Parathyroid adenoma (tissue), 2 donors: ENCODE data around the gene PML.
"Not testable (repeated sequence)": the region's sequence is repeated elsewhere in the genome, so short reads cannot be mapped to it uniquely, and the experiment has no call there.

Experiments
- H2AFZ ChIP-seq: fragments of 300-600 bp; sonication (generic); one replicate; pipeline ENCODE4 v1.7.0; 2017; ENCODE audit warnings: antibody characterized with exemption, mild to moderate bottlenecking
- H3K27ac ChIP-seq: fragments of 300-600 bp; sonication (generic); one replicate; pipeline ENCODE4 v1.7.0; 2017
- H3K27me3 ChIP-seq: fragments of 300-600 bp; sonication (generic); one replicate; pipeline ENCODE4 v1.7.0; 2017; ENCODE audit warnings: low read length; ENCODE audit not compliant: control insufficient read depth, insufficient read depth
- H3K36me3 ChIP-seq: fragments of 300-600 bp; sonication (generic); one replicate; pipeline ENCODE4 v1.7.0; 2017; ENCODE audit warnings: low read length; ENCODE audit not compliant: control insufficient read depth, insufficient read depth
- H3K4me1 ChIP-seq: fragments of 300-600 bp; sonication (generic); one replicate; pipeline ENCODE4 v1.7.0; 2017; ENCODE audit warnings: control low read depth
- H3K4me2 ChIP-seq: fragments of 300-600 bp; sonication (generic); one replicate; pipeline ENCODE4 v1.7.0; 2017; ENCODE audit warnings: low read length
- H3K4me3 ChIP-seq: fragments of 300-600 bp; sonication (generic); one replicate; pipeline ENCODE4 v1.7.0; 2017; ENCODE audit warnings: low read depth, low read length
- H3K79me2 ChIP-seq: fragments of 300-600 bp; sonication (generic); one replicate; pipeline ENCODE4 v1.7.0; 2017; ENCODE audit warnings: control low read depth
- H3K9ac ChIP-seq: fragments of 300-600 bp; sonication (generic); one replicate; pipeline ENCODE4 v1.7.0; 2017; ENCODE audit warnings: mild to moderate bottlenecking
- H3K9me3 ChIP-seq: fragments of 300-600 bp; sonication (generic); one replicate; pipeline ENCODE4 v1.7.0; 2017; ENCODE audit warnings: low read length; ENCODE audit not compliant: control insufficient read depth
- CTCF ChIP-seq: fragments of 300-600 bp; sonication (generic); IDR thresholded peaks from one replicate; pipeline ENCODE4 v1.7.0; 2017; ENCODE audit warnings: antibody characterized with exemption, mild to moderate bottlenecking
- donor health status: primary hyperparathyroidism.

PML gene

DNA sequence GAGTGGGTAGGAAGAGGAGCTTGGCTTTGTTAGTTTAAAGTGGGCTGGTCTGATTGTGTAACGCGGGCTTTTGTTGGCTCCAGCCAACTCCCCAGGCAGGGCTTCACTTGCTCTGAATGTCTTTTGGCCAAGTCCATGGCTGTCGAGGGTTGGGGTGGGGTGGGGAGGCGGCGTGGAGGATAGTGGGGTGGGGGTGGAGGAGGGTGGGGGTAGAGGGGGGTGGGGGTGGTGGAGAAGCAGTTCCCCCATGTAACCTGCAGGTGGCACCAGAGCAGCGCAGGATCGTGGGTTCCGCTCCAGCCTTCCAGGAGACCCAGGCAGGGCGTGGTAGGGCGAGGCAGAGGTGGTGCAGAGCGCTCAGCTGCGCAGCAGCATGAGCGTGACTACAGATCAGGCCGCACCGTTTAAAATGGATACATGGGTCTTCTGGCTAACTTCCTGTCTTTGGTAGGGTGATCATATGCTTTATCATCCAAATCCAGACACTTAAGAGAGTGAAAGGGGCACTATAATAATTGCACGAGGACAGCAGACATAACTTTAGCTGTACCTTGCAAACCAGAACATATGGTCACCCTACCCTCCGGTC, 59.5 kb downstream of the PML start:
- Histone ChIP-seq H3K79me2 (no peaks in the 10 kb centered on the region), H2AFZ (no peak overlapping the region), H3K4me1 (no peaks in the 10 kb centered on the region), H3K4me3 (no peak overlapping the region), H3K9ac (no peak overlapping the region), H3K4me2 (no peak overlapping the region), H3K9me3 (no peaks in the 10 kb centered on the region), H3K27me3 (no peaks in the 10 kb centered on the region), H3K36me3 (no peaks in the 10 kb centered on the region), H3K27ac (no peak overlapping the region)
- TF ChIP-seq CTCF: no peak

GRCh38 chr15:74055804-74056203, 61.3 kb downstream of the PML start:
- Histone ChIP-seq H3K4me1 (no peaks in the 10 kb centered on the region), H3K9me3 (no peaks in the 10 kb centered on the region)

GRCh38 chr15:74056330-74056729, 61.8 kb downstream of the PML start:
- H3K79me2 ChIP-seq, H3K9ac ChIP-seq, H3K27ac ChIP-seq, H3K4me1 ChIP-seq, H3K27me3 ChIP-seq, H3K4me2 ChIP-seq, H3K9me3 ChIP-seq, H3K36me3 ChIP-seq, H2AFZ ChIP-seq, H3K4me3 ChIP-seq: not testable (repeated sequence)

More at GRCh38 chr15:74055804-74056203, 61.3 kb downstream of the PML start:
- no peak overlapping the region for H3K27ac ChIP-seq
- no peaks in the 10 kb centered on the region for H3K27me3 ChIP-seq
- H3K9ac ChIP-seq: no peak overlapping the region
- H2AFZ ChIP-seq: no peak overlapping the region
- no peaks in the 10 kb centered on the region for H3K36me3 ChIP-seq
- no peak overlapping the region for H3K4me2 ChIP-seq
- no peak overlapping the region for H3K4me3 ChIP-seq
- no peaks in the 10 kb centered on the region for H3K79me2 ChIP-seq
- no peak for TF ChIP-seq CTCF

- not testable (repeated sequence) for H3K9me3 ChIP-seq, H3K36me3 ChIP-seq, H3K4me3 ChIP-seq, H3K9ac ChIP-seq, H3K27ac ChIP-seq, H3K27me3 ChIP-seq, H3K4me2 ChIP-seq, H3K79me2 ChIP-seq, H2AFZ ChIP-seq, H3K4me1 ChIP-seq
Measured at GRCh38 chr15:74059050-74059833, 64.7 kb downstream of the PML start.

DNA sequence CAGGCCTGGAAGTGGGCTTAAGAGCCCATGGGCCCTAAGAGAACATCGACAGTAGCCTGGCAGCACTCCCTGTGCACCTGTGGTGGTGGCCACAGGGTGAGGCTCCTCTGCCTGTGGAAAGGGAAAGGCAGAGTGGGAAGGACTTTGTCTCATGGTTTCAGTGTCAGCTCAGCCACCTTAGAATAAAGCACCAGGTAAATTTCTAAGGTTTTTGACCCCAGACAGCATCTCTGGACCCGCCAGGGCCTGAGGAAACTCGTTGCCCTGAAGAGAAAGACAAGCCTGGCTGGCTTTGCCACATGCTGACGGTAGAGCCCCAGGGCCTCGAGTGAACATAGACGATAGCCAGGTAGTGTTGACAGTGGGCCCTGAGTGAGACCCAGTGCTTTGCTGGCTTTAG, 65.7 kb downstream of the PML start:
- H3K27ac ChIP-seq: no peak overlapping the region

More for the DNA sequence above, 65.7 kb downstream of the PML start:
- Histone ChIP-seq H3K79me2 (no peaks in the 10 kb centered on the region), H3K36me3 (no peaks in the 10 kb centered on the region), H3K4me3 (no peak overlapping the region), H3K27me3 (no peaks in the 10 kb centered on the region), H3K4me2 (no peak overlapping the region), H3K9me3 (no peaks in the 10 kb centered on the region), H3K4me1 (no peaks in the 10 kb centered on the region), H3K9ac (no peak overlapping the region), H2AFZ (no peak overlapping the region)
- no peak for TF ChIP-seq CTCF
